Caki2 (cell line): ENCODE results near the gene OCA2. TPM values are rescaled to one million over a fixed set of nuclear protein-coding genes. Genes with fewer than 3 reads are reported as not detected.
A peak's percentile ranks its signal among the peaks of the same experiment; 100 is the strongest.

Experiments used
- DNase-seq: peaks from one replicate; pipeline ENCODE4 v3.0.0-alpha.2; 2015; ENCODE audit warnings: low read depth
- in situ Hi-C: cut with HindIII; loops from 2 replicates; pipeline ENCODE4 v1.10.0; 2016; ENCODE audit warnings: low sequenced_read_pairs, low pct_unique_long_range_greater_than_20kb, mixed read lengths
- total RNA-seq: library from RNA; depleted of rRNA; stranded (reverse); fragments of >200 nt; shearing (Covaris generic); gene quantifications from 2 replicates; pipeline ENCODE4 v1.2.3, GENCODE V29; 2014; ENCODE audit warnings: low replicate concordance

Gene OCA2
- total RNA-seq, 1 experiment from 2014 or later: 1.5 TPM

DNA sequence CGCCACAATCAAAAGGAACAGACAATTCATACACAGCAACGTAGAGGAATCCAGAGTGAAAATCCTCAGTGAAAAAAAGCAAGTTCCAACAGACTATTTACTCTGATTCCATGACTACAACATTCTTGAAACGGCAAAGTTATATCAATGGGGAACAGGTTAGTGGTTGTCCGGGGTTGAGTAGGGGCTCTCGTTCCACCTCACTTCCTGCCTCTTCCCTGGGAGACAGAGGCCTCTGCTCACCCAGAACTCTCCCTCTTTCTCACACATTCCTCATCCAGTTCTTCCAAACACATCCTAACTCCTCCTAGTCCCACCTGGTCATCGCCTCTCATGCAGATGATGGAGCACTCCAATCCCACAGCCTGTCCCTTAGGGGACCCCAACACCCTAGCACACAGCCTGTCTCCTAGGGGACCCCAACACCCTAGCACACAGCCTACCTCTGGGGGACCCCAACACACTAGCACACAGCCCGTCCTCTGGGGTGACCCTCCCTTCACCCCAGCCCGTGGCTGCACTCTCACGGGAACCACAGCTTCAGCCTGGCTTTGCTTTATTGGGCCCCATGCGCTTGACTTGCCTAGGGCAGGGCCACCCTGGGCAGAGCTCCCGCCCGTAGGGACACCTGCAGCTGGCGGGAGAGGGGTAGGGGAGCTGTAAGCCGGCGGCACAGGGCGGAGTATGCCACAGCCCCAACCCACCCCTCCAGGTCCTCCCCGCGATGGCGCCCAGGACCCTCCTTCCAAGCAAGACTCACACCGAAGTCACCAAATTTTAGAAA is 5.2 kb downstream of the OCA2 start:
- in situ Hi-C loops: no loop called here
- no peak for DNase-seq

GRCh38 chr15:28091313-28091712 is 7.8 kb downstream of the OCA2 start:
- in situ Hi-C loops: no loop called here
- DNase-seq: no peak

- peak; percentile 33 for DNase-seq
- in situ Hi-C loops: no loop called here
These were observed 12.9 kb downstream of the OCA2 start for GRCh38 chr15:28086175-28086703.

- no peak for DNase-seq
- in situ Hi-C loops: no loop called here
These were observed 13.5 kb downstream of the OCA2 start for GRCh38 chr15:28085489-28086174.

DNA sequence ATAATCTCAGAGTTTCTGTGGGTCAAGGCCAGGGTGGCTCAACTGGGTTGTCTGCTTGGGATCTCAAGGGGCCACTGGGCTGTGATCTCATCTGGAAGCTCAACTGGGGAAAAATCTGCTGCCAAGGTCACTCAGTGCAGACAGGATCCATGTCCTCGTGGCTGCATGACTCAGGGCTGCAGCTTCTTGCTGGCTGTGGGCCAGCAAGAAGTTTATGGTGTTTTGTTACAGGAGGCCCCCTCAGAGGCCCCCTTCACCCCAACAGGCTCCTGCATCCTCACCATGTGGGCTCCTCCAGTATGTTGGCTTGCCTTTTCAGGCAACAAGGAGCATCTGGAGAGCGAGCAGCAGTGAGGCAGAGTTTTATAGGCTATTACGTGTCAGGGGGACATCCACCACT is 14.6 kb downstream of the OCA2 start:
- DNase-seq: no peak
- in situ Hi-C loops: no loop called here

DNA sequence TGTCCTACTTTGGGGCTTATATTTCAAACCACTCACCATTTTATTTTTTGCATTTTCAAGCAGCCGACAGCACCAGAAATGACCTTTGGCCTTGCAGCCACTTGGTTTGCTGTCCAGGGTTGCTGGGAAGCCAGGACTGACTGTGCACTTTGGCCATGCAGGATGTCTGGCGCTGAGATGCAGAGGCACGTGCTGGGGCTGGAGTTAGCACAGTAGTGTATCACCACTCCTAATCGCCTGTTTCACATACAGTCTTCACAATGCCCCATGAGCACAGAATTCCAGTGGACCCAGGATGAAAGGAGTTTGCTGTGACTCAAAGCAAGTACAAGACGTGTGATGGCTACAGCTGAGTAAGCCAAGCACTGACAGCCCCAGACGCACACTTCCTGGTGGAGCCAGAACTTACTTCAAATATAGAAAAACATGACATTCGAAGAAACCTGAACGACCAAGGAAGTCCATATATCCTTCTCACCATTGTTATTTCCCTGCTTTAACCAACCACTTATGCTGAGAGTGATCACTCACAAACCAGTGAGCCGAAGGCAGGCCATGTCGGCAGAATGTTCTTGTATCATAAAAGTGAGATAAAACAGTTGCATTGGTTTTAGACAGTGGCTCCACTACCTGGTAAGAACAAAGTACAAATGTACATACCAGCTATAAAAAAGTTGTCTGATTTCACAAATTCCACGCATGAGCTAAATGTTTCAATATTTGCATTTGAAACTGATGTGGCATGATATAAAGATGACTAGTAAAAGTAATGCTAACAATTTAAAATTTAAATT is 16.0 kb downstream of the OCA2 start:
- in situ Hi-C loops: no loop called here
- no peak for DNase-seq

GRCh38 chr15:28081594-28081993 is 17.5 kb downstream of the OCA2 start:
- in situ Hi-C loops: no loop called here
- DNase-seq: no peak

DNA sequence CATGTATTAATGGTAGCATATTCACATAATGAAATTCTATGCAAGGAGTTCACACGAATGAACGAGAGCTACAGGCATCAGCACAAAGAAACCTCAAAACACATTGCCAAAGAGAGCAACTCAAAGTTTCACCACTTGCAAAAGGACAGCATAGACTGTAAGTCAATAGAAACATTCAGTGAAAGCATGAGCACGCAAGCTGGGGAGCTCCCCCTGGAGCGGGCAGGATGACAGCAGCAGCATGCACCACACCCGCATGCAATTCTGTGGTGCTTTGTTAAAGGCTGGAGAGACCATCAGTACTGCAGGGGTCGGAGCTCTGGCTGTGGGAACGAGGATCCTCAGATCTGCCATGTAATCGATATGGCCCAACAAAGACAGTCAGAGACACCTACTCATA is 18.7 kb downstream of the OCA2 start:
- in situ Hi-C loops: no loop called here

GRCh38 chr15:28079313-28079969 is 19.7 kb downstream of the OCA2 start:
- DNase-seq: no peak
- in situ Hi-C loops: no loop called here

More for the DNA sequence above, 18.7 kb downstream of the OCA2 start:
- DNase-seq: no peak

DNA sequence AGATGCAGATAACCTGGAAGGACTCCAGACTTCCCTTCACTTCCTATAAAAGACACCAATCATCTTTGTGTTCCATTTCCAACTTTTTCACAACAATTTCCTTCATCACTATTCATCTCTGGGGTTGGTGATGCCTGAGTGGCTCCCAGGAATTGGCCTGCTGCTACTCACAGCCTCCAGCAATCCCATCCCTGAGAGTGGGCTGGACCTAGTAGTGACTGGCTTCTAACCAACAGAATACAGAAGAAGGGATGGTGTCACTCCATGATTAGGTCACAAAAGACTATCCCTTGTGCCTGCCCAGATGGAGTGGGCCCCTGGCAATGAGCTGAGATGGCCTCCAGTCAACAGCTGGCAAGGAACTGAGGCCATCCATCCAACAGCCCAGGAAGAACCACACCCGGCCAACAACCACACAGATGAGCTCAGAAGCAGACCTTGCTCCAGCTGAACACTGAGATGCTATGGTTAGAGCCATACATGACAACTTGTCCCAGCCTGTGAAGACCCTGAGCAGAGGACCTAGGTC is 20.9 kb downstream of the OCA2 start:
- in situ Hi-C loops: no loop called here
- DNase-seq: peak; percentile 40

GRCh38 chr15:28075573-28075972 is 23.5 kb downstream of the OCA2 start:
- in situ Hi-C loops: no loop called here
- DNase-seq: no peak

DNA sequence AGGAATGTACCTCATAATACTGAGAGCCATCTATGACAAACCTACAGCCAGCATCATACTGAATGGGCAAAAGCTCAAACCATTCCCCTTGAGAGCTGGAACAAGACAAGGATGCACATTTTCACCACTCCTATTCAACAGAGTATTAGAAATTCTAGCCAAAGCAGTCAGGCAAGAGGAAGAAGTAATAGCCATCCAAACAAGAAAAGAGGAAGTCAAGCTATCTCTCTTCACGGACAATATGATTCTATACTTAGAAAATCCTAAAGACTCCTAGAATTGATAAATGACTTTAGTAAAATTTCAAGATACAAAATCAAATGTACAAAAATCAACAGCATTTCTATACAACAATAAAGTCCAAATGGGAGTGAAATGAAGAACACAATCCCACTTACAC is 30.2 kb downstream of the OCA2 start:
- no peak for DNase-seq
- in situ Hi-C loops: no loop called here

DNA sequence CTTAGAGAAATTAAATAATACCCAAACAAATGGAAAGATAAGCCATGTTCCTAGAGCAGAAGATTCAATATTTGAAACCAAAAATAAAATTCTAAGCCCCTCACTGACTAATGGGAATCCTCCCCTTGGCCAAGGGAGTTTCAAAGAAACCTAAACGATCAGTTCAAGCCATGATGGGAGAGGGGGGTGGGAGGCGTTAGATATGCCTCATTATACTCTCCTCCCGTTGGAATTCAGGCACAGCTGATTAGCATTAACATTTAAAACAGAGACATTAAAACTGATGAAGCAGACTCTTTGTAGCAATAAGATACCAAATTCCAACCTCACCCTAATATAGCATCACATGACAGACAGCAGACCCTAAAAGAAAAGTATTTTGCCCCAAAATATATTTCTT is 32.9 kb downstream of the OCA2 start:
- in situ Hi-C loops: no loop called here

DNA sequence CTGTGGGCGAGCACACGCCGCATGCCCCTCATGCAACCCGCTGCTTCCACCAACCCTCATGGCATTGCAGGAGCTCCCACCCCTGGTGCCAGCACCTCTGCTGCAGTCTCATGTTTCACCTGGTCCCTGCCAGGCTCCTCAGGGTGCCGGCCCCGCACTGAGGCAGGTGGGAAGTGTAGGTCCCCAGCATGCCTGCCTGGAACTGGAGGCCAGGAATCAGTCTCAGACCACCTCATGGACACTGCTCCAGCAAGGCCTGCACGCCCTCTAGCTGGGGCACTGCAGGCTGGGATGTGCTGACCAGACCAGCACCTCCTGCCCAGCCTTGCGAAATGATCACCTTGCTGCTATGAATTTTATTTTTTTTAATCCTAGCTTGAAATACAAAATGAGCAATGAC is 39.1 kb downstream of the OCA2 start:
- in situ Hi-C loops: no loop called here

More for the DNA sequence above, 32.9 kb downstream of the OCA2 start:
- no peak for DNase-seq

DNA sequence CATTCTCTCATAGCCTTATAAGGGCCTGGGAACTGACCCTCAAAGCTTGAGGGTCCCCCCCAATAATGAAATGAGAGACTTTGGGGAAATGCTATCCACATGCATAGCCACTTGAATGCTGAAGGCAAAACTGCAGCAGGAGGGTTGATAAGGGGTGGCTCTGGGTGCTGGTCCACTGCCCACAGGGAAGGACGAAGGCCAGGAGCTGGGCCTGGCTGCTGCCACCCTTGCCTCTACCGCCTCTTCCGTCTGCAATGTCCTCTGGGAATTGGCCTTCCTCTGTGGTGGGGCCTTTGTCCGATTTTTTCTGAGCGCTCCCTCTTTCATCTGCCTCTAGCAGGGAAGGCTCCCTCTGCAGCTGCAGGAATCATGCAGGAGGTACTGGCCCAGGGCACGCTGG is 41.0 kb downstream of the OCA2 start:
- in situ Hi-C loops: no loop called here
- DNase-seq: no peak

More for the DNA sequence above, 39.1 kb downstream of the OCA2 start:
- no peak for DNase-seq

GRCh38 chr15:28051955-28052633 is 47.0 kb downstream of the OCA2 start:
- in situ Hi-C loops: no loop called here
- DNase-seq: no peak

GRCh38 chr15:28049581-28049980 is 49.5 kb downstream of the OCA2 start:
- in situ Hi-C loops: no loop called here
- DNase-seq: no peak

DNA sequence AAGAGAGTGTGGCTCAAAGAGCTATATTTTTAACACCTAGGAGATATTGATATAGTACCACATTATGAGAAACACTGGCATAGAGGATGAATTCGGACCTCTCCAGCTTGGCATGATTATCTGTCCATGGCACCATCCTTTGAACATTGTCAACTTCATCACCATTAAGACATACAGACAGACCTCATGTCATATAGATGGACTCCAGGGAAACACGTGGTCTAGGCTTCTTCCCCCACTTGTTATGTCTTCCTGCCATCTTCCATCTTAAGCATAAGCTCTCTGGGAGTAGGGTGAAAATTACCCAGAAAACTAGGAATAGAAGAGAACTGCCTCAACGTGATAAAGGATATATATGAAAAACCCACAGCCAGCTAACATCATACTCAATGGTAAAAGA is 51.8 kb downstream of the OCA2 start:
- in situ Hi-C loops: no loop called here
- DNase-seq: no peak
